ENCODE results near the gene TCOF1.

TCOF1 gene

DNA sequence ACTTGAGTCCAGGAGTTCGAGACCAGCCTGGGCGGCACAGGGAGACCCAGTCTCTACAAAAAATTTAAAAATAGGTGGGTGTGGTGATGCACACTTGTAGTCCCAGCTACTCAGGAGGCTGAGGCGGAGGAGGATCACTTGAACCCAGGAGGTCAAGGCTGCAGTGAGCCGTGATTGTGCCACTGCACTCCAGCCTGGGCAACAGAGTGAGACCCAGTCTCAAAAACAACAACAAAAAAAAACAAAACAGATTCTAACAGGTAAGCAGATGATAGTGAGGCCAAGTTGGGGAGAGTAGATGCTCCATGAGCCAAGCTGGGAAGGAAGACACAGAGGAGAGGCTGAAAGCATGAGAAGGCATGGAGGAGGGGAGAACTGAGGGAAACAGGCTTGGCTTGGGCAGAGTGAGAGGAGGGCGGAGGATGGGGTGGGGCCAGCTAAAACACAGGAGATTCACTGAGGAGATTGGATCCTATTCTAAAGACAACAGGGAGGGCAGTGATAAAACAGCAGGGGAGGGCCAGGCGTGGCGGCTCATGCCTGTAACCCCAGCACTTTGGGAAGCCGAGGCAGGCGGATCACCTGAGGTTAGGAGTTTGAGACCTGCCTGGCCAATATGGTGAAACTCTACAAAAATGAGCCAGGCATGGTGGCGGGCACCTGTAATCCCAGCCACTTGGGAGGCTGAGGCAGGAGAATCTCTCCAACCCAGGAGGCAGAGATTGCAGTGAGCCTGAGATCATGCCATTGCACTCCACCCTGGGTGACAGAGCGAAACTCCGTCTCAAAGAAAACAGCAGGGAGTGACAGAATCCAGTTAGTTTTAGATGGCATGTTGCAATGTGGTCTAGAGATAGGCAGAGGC lies 83.7 kb downstream of the TCOF1 start:
- TF ChIP-seq SPI1 (IDR thresholded peaks at IDR 0.05; ENCODE audit: borderline replicate concordance, low read depth) = no peak
- TF ChIP-seq, protein P1, sequence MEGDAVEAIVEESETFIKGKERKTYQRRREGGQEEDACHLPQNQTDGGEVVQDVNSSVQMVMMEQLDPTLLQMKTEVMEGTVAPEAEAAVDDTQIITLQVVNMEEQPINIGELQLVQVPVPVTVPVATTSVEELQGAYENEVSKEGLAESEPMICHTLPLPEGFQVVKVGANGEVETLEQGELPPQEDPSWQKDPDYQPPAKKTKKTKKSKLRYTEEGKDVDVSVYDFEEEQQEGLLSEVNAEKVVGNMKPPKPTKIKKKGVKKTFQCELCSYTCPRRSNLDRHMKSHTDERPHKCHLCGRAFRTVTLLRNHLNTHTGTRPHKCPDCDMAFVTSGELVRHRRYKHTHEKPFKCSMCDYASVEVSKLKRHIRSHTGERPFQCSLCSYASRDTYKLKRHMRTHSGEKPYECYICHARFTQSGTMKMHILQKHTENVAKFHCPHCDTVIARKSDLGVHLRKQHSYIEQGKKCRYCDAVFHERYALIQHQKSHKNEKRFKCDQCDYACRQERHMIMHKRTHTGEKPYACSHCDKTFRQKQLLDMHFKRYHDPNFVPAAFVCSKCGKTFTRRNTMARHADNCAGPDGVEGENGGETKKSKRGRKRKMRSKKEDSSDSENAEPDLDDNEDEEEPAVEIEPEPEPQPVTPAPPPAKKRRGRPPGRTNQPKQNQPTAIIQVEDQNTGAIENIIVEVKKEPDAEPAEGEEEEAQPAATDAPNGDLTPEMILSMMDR (IDR thresholded peaks at IDR 0.05; ENCODE audit: insufficient read depth, low read length) = no peak
- no peak for TF ChIP-seq POLR2AphosphoS5 (IDR thresholded peaks at IDR 0.05; ENCODE audit: low read depth)
- TF ChIP-seq, protein P2, sequence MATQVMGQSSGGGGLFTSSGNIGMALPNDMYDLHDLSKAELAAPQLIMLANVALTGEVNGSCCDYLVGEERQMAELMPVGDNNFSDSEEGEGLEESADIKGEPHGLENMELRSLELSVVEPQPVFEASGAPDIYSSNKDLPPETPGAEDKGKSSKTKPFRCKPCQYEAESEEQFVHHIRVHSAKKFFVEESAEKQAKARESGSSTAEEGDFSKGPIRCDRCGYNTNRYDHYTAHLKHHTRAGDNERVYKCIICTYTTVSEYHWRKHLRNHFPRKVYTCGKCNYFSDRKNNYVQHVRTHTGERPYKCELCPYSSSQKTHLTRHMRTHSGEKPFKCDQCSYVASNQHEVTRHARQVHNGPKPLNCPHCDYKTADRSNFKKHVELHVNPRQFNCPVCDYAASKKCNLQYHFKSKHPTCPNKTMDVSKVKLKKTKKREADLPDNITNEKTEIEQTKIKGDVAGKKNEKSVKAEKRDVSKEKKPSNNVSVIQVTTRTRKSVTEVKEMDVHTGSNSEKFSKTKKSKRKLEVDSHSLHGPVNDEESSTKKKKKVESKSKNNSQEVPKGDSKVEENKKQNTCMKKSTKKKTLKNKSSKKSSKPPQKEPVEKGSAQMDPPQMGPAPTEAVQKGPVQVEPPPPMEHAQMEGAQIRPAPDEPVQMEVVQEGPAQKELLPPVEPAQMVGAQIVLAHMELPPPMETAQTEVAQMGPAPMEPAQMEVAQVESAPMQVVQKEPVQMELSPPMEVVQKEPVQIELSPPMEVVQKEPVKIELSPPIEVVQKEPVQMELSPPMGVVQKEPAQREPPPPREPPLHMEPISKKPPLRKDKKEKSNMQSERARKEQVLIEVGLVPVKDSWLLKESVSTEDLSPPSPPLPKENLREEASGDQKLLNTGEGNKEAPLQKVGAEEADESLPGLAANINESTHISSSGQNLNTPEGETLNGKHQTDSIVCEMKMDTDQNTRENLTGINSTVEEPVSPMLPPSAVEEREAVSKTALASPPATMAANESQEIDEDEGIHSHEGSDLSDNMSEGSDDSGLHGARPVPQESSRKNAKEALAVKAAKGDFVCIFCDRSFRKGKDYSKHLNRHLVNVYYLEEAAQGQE (IDR thresholded peaks at IDR 0.05; ENCODE audit: insufficient replicate concordance, low read depth) = no peak
- TF ChIP-seq GABPA (IDR thresholded peaks at IDR 0.05; ENCODE audit: low read depth) = no peak

DNA sequence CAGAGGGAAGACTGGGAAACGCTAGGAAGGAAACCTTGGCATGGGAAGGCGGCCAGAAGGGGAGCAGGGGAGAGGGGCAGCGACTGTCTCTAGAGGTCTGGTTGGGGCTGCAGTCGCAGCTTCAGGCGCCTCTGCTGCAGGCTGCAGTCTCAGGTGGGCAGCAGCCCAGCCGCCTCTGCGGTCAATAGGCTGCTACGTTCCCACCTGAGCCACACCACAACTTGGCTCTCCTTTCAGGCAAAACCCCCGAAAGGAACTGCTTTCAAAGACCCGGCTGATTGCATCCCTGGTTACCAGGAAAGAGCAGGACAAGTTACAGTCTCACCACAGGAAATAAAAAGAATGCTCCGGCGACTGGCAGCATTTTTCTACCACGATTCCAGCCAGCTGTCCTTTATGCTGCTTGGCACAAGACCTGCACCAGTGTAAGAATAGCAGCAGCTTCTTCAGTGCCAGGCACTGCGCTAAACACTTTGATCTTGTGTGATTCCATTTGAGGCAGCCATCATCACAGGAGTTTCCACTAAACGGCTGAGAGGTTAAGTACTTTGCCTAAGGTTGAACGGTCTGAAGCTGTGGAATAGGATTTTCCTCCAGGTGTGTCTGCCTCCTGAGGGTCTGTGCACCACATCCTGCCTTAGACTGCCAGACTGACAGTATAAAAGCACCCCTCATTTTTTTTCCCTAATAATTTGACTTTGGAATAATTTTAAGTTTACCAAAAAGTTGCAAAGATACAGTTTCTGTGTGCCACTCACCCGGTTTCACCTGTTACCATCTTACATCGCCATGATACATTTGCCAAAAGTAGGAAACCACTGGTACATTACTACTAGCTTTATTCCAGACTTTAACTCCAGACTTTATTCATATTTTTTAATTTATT lies 84.6 kb downstream of the TCOF1 start:
- Histone ChIP-seq H3K4me3 (replicated peaks; ENCODE audit: insufficient read depth, low read length) (no peak overlapping the region), H3K27me3 (ENCODE audit: insufficient read depth, poor library complexity, severe bottlenecking) (no peaks in the 10 kb centered on the region), H3K27ac (replicated peaks) (no peak overlapping the region)
- no peak for DNase-seq (ENCODE audit: low read depth in 1 of 2, low spot score in 1 of 2)
- TF ChIP-seq SPI1 (IDR thresholded peaks at IDR 0.05; ENCODE audit: borderline replicate concordance, low read depth) = no peak
- TF ChIP-seq POLR2AphosphoS5 (IDR thresholded peaks at IDR 0.05; ENCODE audit: low read depth) = no peak
- TF ChIP-seq GABPA (IDR thresholded peaks at IDR 0.05; ENCODE audit: low read depth) = no peak
- TF ChIP-seq, protein P2 (IDR thresholded peaks at IDR 0.05; ENCODE audit: insufficient replicate concordance, low read depth) = no peak
- TF ChIP-seq, protein P1 (IDR thresholded peaks at IDR 0.05; ENCODE audit: insufficient read depth, low read length) = no peak

More for the DNA sequence above, 83.7 kb downstream of the TCOF1 start:
- Histone ChIP-seq H3K4me3 (replicated peaks; ENCODE audit: insufficient read depth, low read length) (no peak overlapping the region), H3K27ac (replicated peaks) (no peak overlapping the region), H3K27me3 (ENCODE audit: insufficient read depth, poor library complexity, severe bottlenecking) (no peaks in the 10 kb centered on the region)
- DNase-seq (ENCODE audit: low read depth in 1 of 2, low spot score in 1 of 2) = no peak

DNA sequence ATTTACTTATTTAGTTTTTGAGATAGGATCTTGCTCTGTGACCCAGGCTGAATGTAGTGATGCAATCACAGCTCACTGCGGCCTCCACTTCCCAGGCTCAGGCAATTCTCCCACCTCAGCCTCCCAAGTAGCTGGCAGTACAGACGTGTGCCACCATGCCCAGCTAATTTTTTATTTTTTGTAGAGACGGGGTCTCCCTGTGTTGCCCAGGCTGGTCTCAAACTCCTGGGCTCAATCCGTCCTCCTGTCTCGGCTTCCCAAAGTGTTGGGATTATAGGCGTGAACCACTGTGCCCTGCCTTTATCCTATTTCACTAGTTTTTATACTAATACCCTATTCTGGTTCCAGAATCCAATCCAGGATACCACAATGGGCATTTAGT lies 85.2 kb downstream of the TCOF1 start:
- Histone ChIP-seq H3K27ac (replicated peaks) (no peak overlapping the region; the same call in 1 of the 2 replicates), H3K4me3 (replicated peaks; ENCODE audit: insufficient read depth, low read length) (no peak overlapping the region), H3K27me3 (ENCODE audit: insufficient read depth, poor library complexity, severe bottlenecking) (no peaks in the 10 kb centered on the region)
- no peak for DNase-seq (ENCODE audit: low read depth in 1 of 2, low spot score in 1 of 2)
- TF ChIP-seq, protein P2 (IDR thresholded peaks at IDR 0.05; ENCODE audit: insufficient replicate concordance, low read depth) = no peak
- TF ChIP-seq GABPA (IDR thresholded peaks at IDR 0.05; ENCODE audit: low read depth) (no peak), POLR2AphosphoS5 (IDR thresholded peaks at IDR 0.05; ENCODE audit: low read depth) (peak; percentile 70)
